B cell (primary cell): Measurements from ENCODE around the gene ACBD3. TPM values are rescaled to one million over a fixed set of nuclear protein-coding genes. Genes with fewer than 3 reads are reported as not detected.

Experiments used
- ATAC-seq: fragments of 200-7000 bp; cut with Tn5 transposase; one replicate; pipeline ENCODE4 v1.10.0; 2021; ENCODE audit warnings: low read depth, mild to moderate bottlenecking, moderate number of reproducible peaks, moderate library complexity
- CTCF ChIA-PET: fragments of 350-600 bp; sonication (Branson Sonifier 250); formaldehyde crosslinking; loops from one replicate; lab custom pipeline; 2021; ENCODE audit warnings: antibody characterized with exemption, inconsistent platforms; lab: Charles Lee
- POLR2A ChIA-PET: fragments of 350-600 bp; sonication (Branson Sonifier 250); formaldehyde crosslinking; loops from one replicate; lab custom pipeline; 2021; ENCODE audit warnings: antibody characterized with exemption; lab: Charles Lee
- DNase-seq: peaks from one replicate; pipeline ENCODE4 v3.0.0; 2013
- H2AFZ ChIP-seq: 2 replicates; pipeline ENCODE4 v1.6.1; 2012; ENCODE audit warnings: mild to moderate bottlenecking, low read depth, low read length; ENCODE audit not compliant: insufficient read depth, poor library complexity, severe bottlenecking
- H3K27ac ChIP-seq, 2 donors: 1 replicate in 1 of 2; 2 replicates in 1 of 2; pipeline ENCODE4 v1.5.1; 2012 to 2013; ENCODE audit warnings: low read length in 2 of 2, mild to moderate bottlenecking in 2 of 2, moderate library complexity in 1 of 2
- H3K27me3 ChIP-seq, 4 experiments: fragments of 200-600 bp in 1 of 4; sonication (generic) in 1 of 4; replicated peaks in 1 of 4; 1 replicate in 2 of 4; 2 replicates in 2 of 4; pipeline versions ENCODE4 v1.6.1 to v1.7.0; 2013 to 2016; ENCODE audit warnings: low read length in 3 of 4, mild to moderate bottlenecking in 2 of 4, mixed read lengths in 1 of 4, moderate library complexity in 1 of 4; ENCODE audit not compliant: insufficient read depth in 4 of 4, control insufficient read depth in 3 of 4; ENCODE audit errors: control extremely low read depth in 1 of 4
- H3K36me3 ChIP-seq, 2 experiments: replicated peaks in 1 of 2; 1 replicate in 1 of 2; 2 replicates in 1 of 2; pipeline versions ENCODE4 v1.6.1 to v1.7.1; 2013; ENCODE audit warnings: low read length in 1 of 2; ENCODE audit not compliant: insufficient read depth in 2 of 2, control insufficient read depth in 1 of 2; ENCODE audit errors: control extremely low read depth in 1 of 2, extremely low read depth in 1 of 2
- H3K4me1 ChIP-seq, 2 donors: fragments of 200-600 bp in 1 of 2; sonication (generic) in 1 of 2; 1 replicate in 1 of 2; 2 replicates in 1 of 2; pipeline versions ENCODE4 v1.5.1 to v1.6.1; 2013 to 2017; ENCODE audit warnings: low read length in 2 of 2; ENCODE audit not compliant: control insufficient read depth in 2 of 2, insufficient read depth in 2 of 2
- H3K4me2 ChIP-seq: replicated peaks from 2 replicates; pipeline ENCODE3; 2012; ENCODE audit warnings: mild to moderate bottlenecking, low read depth, low read length; ENCODE audit not compliant: poor library complexity, severe bottlenecking
- H3K4me3 ChIP-seq, 5 experiments: fragments of 200-600 bp in 1 of 5; sonication (generic) in 1 of 5; 1 replicate in 3 of 5; 2 replicates in 2 of 5; pipeline versions ENCODE4 v1.5.1 to v1.7.0; 2011 to 2016; ENCODE audit warnings: low read length in 4 of 5, mild to moderate bottlenecking in 4 of 5, low read depth in 2 of 5, control low read depth in 1 of 5, moderate library complexity in 1 of 5; ENCODE audit not compliant: insufficient read depth in 1 of 5; ENCODE audit errors: control extremely low read depth in 1 of 5, extremely low read depth in 1 of 5
- H3K79me2 ChIP-seq: fragments of 200-600 bp; sonication (generic); one replicate; pipeline ENCODE4 v1.6.0; 2016; ENCODE audit warnings: low read length; ENCODE audit not compliant: control insufficient read depth, insufficient read depth
- H3K9ac ChIP-seq: fragments of 200-600 bp; sonication (generic); 2 replicates; pipeline ENCODE4 v1.6.1; 2017; ENCODE audit warnings: mild to moderate bottlenecking, low read length, moderate library complexity
- H3K9me3 ChIP-seq, 3 donors: one replicate each; pipeline versions ENCODE4 v1.6.1 to v1.7.1; 2013; ENCODE audit warnings: low read length in 2 of 3; ENCODE audit not compliant: control insufficient read depth in 2 of 3, insufficient read depth in 1 of 3; ENCODE audit errors: control extremely low read depth in 1 of 3
- H4K20me1 ChIP-seq: 2 replicates; pipeline ENCODE4 v1.6.0; 2012; ENCODE audit warnings: mild to moderate bottlenecking, low read length; ENCODE audit not compliant: insufficient read depth, control insufficient read depth, poor library complexity, severe bottlenecking
- H3K27ac Mint-ChIP-seq: one replicate; pipeline ENCODE4 v1.8.0; 2021; ENCODE audit warnings: mixed read lengths
- H3K27me3 Mint-ChIP-seq: one replicate; pipeline ENCODE4 v1.8.0; 2021; ENCODE audit warnings: mixed read lengths
- H3K4me1 Mint-ChIP-seq: one replicate; pipeline ENCODE4 v1.8.0; 2021; ENCODE audit warnings: mixed read lengths
- H3K4me3 Mint-ChIP-seq: one replicate; pipeline ENCODE4 v1.8.0; 2021; ENCODE audit warnings: mixed read lengths
- H3K9me3 Mint-ChIP-seq: one replicate; pipeline ENCODE4 v1.8.0; 2022; ENCODE audit warnings: mixed read lengths; ENCODE audit not compliant: insufficient read depth
- CTCF ChIP-seq: fragments of 200-600 bp; IDR thresholded peaks from one replicate; pipeline ENCODE4 v1.8.0; 2022; ENCODE audit warnings: antibody characterized with exemption, mild to moderate bottlenecking
- EZH2 ChIP-seq: IDR thresholded peaks from 2 replicates; pipeline ENCODE4 v1.6.1; 2012; ENCODE audit warnings: borderline replicate concordance, low read depth, mild to moderate bottlenecking, moderate library complexity, low read length; ENCODE audit not compliant: insufficient read depth, poor library complexity, severe bottlenecking
- WGBS: methylation state at CpG from one replicate; pipeline ENCODE4 v1.1.5; 2013; ENCODE audit warnings: missing lambda C conversion rate; ENCODE audit not compliant: insufficient coverage; 5-methylcytosine and 5-hydroxymethylcytosine counted together
- intact Hi-C: fragments of 100-400 bp; cut with micrococcal nuclease; formaldehyde crosslinking; loops from one replicate; pipeline ENCODE4 v1.10.0; 2022
- polyA plus RNA-seq: library from polyadenylated mRNA; depleted of rRNA; stranded (reverse); fragments of >200 nt; gene quantifications from 2 replicates; pipeline ENCODE4 v1.2.3, GENCODE V29; 2012
- total RNA-seq, 2 donors: library from RNA; stranded (reverse); fragments of 120-200 nt in 1 of 2; gene quantifications; 1 replicate in 1 of 2; 2 replicates in 1 of 2; pipeline versions ENCODE4 v1.2.3 to v1.2.4, GENCODE V29; 2013 to 2022

Gene ACBD3
- total and polyA plus RNA-seq, 2 donors (not counting 1 experiment from before 2014, with no cell fraction given): 16.2 to 60.6 TPM

- peaks cover 53 to 61% of the 10 kb centered on the region in 2 donors for H3K4me1 ChIP-seq
- 82% methylated on average over 16 of the region's 16 CpGs for WGBS
- no peak overlapping the region for H2AFZ ChIP-seq
- peaks cover 0 to 27% (median 6%) of the 10 kb centered on the region in 3 donors for H3K9me3 ChIP-seq
- ChIA-PET POLR2A (interaction anchor here (0.8 to 2.8 kb wide), 4 partner anchors 15 to 72 kb away, joined by 4 to 13 read pairs (median 9); partner anchors contain the start of gene H3-3A), CTCF (interaction anchor here (0.6 to 3.1 kb wide), 8 partner anchors 10 to 199 kb away, joined by 3 to 15 read pairs (median 4); no protein-coding TSS in a partner anchor)
- peak overlapping the region in 1 of 2 donors; percentile 57 for H3K27ac ChIP-seq
- peak overlapping the region; percentile 69 for H3K4me2 ChIP-seq
- no peak overlapping the region for H3K9ac ChIP-seq
- no peaks in the 10 kb centered on the region for H4K20me1 ChIP-seq
- H3K79me2 ChIP-seq: peaks cover 3% of the 10 kb centered on the region
- peaks cover 59% of the 10 kb centered on the region for H3K4me1 Mint-ChIP-seq
- peak; percentile 19 for DNase-seq
- no peaks in the 10 kb centered on the region for H3K27me3 Mint-ChIP-seq
- intact Hi-C loops: no loop called here
- peaks cover 0 to 3% of the 10 kb centered on the region in 2 experiments for H3K36me3 ChIP-seq
- H3K27me3 ChIP-seq: no peaks in the 10 kb centered on the region
- TF ChIP-seq CTCF (no peak), EZH2 (no peak)
- H3K4me3 ChIP-seq: no peak overlapping the region
- H3K27ac Mint-ChIP-seq: peak overlapping the region; percentile 99
- no peak for ATAC-seq
- peak overlapping the region; percentile 76 for H3K4me3 Mint-ChIP-seq
- no peaks in the 10 kb centered on the region for H3K9me3 Mint-ChIP-seq
Measured at GRCh38 chr1:226134170-226135058, 52.1 kb downstream of the ACBD3 start.
